NCI-H1417 treated with DMSO at 0.1 percent for 48 hours (cell line): ENCODE measurements around the gene RAB38.

Experiments
- DNase-seq: peaks from one replicate; lab custom pipeline; 2025; lab: John Stamatoyannopoulos, UW

RAB38 gene

DNA sequence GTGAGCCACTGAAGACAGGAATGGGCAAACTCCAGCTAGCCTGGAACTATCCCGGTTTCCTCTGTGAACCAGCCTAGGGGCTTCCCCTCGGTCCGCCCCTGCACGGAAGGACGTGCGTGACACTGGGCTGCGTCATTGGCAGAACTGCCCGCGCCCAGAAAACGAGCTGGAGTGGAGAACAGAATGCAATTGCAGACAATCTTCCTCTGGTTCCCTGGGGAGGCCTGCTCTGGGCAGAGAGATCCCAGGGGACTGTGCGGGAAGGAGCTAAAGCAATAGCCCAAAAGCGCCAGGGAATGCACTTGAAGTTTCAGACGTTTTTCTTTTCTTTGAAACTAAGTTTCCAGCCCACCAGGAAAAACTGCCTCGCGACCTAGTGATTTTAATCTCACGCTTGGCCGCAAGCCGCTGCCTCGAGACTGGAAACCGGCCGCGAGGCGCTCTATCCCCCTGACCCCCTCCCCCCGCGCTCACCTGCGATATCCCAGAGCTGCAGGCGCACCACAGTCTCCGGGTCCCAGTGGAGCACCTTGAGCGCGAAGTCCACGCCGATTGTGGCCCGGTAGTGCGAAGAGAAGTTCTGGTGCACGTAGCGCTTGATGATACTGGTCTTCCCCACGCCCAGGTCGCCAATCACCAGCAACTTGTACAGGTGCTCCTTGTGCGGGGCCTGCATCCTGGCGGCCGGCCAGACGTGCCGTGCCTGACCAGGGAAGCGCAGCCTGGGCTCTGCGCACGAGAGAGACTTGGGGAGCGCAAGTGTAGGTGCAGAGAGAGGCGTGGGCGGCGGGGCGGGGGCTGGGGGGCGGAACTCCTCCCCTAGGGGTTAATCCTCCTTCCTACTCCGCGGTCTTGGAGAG, at the start of gene RAB38:
TSS of gene RAB38 (minus strand) at position 735 of the 860 bp plus-strand sequence. CDS start at position 676, 59 bp downstream.
- no peak for DNase-seq

GRCh38 chr11:88213406-88213805, 38.2 kb upstream of the RAB38 start:
- DNase-seq: no peak

GRCh38 chr11:88212300-88212699, 37.1 kb upstream of the RAB38 start:
- no peak for DNase-seq

DNA sequence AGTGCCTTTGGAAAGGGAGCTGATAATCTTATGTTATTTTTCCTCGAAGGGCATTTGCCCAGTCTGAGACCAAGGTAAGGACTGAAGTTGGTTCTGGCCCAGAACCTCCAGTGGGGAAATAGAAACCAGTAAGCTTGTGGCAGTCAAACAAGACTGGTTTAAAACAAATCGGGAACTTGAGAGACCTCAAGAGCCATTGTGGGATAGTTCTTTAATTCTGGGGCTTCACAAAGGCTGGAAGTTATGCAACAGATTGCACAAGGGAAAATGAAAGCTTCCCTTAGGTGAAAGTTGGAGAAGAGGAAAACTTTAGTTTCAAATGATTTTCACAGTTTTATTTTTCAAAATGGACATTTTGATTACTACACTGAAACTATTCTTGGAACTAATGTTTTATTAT, 33.5 kb upstream of the RAB38 start:
- DNase-seq: no peak

DNA sequence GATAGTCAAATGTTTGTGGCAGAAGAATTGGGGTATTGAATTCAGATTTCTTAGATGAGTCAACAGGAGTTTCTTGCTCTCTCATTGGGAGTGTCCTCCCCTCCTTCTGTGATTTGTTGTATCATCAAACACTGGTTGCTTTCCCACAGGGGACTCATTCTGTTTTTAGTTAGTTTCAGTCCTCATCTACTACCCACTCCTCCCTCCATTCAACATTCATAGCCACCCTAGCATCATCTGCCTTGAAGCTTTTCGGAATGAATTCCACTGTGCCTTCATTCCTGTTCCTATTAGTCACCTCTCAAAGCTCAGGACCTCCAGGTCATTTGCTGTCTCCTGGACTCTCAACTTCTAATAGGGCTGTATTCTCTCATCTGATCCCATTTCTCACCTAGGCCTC, 31.5 kb upstream of the RAB38 start:
- DNase-seq: no peak

DNA sequence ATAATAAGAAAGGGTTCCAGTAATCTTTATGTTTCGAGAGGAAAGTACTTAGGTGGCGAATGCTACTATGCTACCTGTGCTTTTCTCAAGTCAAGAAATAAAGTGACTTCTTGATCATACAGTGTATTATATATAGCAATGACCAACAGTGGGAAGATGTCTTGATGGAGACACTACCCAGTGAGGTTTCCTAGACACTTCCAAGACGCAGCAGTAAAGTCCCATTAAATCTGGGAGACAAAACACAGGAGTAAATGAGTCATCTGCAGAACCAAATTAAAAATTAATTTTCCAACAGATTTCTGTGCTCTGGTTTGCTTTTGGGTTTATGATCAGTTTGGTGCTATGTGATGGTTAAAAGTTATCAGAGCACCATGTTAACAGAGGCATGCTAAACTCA, 29.1 kb upstream of the RAB38 start:
- DNase-seq: no peak

GRCh38 chr11:88203604-88204003, 28.4 kb upstream of the RAB38 start:
- no peak for DNase-seq

DNA sequence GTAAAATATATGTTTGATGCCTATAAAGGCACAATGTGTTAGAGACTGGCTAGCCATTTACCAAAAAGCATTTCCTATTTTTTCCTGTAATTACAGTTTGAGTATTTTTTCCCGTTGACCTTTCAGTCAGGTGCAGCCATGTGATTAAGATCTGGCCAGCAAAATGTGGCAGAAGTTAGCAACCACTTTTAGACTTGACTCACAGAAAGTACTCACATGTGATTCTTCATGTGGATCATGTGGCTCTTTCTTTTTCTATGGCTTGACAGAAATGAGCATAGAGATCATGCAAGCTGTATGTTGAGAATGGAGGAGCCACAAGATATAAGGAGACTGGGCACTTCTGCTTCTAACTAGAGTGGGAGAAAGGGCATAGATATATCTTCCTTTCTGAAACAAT, 27.3 kb upstream of the RAB38 start:
- no peak for DNase-seq

DNA sequence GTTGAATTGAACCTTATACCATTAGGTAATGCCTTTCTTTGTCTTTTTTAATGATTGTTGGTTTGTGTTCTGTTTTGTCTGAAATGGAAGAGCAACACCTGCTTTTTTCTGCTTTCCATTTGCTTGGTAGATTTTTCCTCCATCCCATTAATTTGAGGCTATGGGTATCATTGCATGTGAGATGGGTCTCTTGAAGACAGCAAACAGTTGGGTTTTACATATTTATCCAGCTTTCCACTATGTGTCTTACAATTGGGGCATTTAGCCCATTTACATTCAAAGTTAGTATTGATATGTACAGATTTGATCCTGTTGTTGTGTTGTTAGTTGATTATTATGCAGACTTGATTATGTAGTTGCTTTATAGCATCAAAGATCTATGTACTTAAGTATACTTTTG, 21.1 kb upstream of the RAB38 start:
- no peak for DNase-seq

DNA sequence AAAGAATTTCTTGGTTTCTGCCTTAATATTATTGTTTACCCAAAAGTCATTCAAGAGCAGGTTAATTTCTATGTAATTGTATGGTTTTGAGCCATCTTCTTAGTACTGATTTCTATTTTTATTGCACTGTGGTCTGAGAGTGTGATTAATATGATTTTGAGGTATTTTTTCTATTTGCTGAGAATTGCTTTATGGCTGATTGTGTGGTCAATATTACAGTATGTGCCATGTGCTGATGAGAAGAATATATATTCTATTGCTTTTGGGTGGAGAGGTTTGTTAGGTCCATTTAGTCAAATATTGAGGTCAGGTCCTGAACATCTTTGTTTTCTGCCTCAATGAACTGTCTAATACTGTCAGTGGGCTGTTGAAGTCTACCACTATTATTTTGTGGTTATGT, 20.7 kb upstream of the RAB38 start:
- no peak for DNase-seq

DNA sequence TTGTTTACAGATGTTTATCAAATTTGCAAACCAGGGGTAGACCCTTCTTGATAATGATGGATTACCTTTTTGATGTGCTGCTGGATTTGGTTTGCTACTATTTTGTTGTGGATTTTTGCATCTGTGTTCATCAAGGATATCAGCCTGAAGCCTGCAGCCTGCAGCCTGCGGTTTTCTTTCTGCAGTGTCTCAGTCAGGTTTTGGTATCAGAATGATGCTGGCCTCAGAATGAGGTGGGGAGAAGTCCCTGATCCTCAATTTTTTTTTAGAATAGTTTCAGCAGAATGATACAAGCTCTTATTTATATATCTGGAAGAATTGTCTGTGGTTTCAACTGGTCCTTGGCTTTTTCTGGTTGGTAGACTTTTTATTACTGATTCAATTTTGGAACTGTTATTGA, 19.7 kb upstream of the RAB38 start:
- no peak for DNase-seq

- no peak for DNase-seq
Observed at GRCh38 chr11:88193278-88193677, 18.0 kb upstream of the RAB38 start.

DNA sequence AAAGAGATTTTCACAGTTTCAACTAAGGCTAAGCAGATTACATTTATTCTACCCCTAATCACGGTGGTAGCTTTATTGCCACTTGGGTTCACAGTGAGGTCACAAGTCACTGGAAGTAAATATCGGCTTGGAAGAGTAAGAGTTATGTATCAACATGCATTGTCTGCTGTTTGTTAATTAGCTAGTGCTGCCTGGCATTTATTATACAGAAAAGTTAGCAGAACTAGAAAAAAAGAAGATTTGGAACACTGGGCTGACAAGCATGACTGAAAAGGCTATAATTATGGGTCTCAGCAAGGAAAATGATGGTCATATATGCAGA, 13.7 kb upstream of the RAB38 start:
- DNase-seq: no peak

- no peak for DNase-seq
Observed at GRCh38 chr11:88188251-88188931, 13.1 kb upstream of the RAB38 start.

DNA sequence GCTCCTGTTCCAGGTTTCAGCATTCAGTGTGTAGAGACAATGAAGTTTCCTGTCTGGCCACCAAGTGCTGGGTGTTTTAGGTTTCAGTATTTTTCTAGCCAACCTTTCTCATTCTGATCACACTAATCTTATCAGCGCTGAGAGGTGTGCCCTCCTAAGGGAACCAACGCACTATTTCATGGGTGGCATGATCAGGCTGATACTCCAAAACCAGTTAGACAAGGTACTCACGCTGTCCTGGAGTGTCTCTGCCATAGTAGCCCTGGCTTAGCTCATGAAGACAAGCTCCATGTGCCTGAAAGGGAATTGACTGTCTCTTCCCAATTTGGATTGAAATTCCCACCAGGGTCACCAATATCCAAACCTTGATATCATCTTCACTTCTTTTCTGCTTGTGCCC, 8.0 kb upstream of the RAB38 start:
- no peak for DNase-seq

- no peak for DNase-seq
Observed at GRCh38 chr11:88181776-88182175, 6.5 kb upstream of the RAB38 start.

GRCh38 chr11:88179971-88180629, 4.9 kb upstream of the RAB38 start:
- DNase-seq: no peak

- no peak for DNase-seq
Observed at GRCh38 chr11:88179141-88179540, 3.9 kb upstream of the RAB38 start.

GRCh38 chr11:88178191-88178590, 2.9 kb upstream of the RAB38 start:
- no peak for DNase-seq

- no peak for DNase-seq
Observed at GRCh38 chr11:88175569-88176075, 379 bp upstream of the RAB38 start.

GRCh38 chr11:88173956-88174355, 1.3 kb downstream of the RAB38 start:
- DNase-seq: no peak

- no peak for DNase-seq
Observed at GRCh38 chr11:88171982-88172381, 3.3 kb downstream of the RAB38 start.

DNA sequence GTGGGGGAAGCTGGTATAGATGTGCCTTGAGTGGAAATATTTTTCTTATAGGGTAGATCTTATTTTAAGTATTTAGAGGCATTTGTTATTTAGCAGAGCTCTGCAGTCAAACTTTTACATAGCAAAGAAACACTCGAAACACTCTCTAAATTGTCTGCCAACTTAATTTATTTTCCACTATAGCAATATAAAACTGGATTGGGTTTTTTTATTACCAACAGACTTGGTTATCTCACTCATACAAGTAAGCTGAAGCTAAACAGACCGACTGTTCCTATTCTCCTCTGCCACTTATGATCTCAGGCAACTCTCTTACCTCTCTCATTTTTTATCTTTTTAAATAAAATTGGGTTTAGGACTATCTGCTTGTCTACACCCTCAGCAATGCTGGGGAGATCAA, 4.6 kb downstream of the RAB38 start:
- no peak for DNase-seq
